Caki2 (cell line): ENCODE measurements around the gene HRH1. TPM values are rescaled to one million over a fixed set of nuclear protein-coding genes. Genes with fewer than 3 reads are reported as not detected.
"Not testable (repeated sequence)": the region's sequence is repeated elsewhere in the genome, so short reads cannot be mapped to it uniquely, and the experiment has no call there.

Experiments used
- DNase-seq: peaks from one replicate; pipeline ENCODE4 v3.0.0-alpha.2; 2015; ENCODE audit warnings: low read depth
- in situ Hi-C: cut with HindIII; loops from 2 replicates; pipeline ENCODE4 v1.10.0; 2016; ENCODE audit warnings: low sequenced_read_pairs, low pct_unique_long_range_greater_than_20kb, mixed read lengths
- total RNA-seq: library from RNA; depleted of rRNA; stranded (reverse); fragments of >200 nt; shearing (Covaris generic); gene quantifications from 2 replicates; pipeline ENCODE4 v1.2.3, GENCODE V29; 2014; ENCODE audit warnings: low replicate concordance

Gene HRH1
- total RNA-seq, 1 experiment from 2014 or later, result 9.4 TPM

- in situ Hi-C loops, result no loop called here
- no peak for DNase-seq
Measured at GRCh38 chr3:11248596-11248995, 94.3 kb downstream of the HRH1 start.

GRCh38 chr3:11250902-11251806 is 96.9 kb downstream of the HRH1 start:
- in situ Hi-C loops, result no loop called here
- no peak for DNase-seq

GRCh38 chr3:11251807-11252176 is 97.5 kb downstream of the HRH1 start:
- in situ Hi-C loops, result no loop called here
- DNase-seq, result no peak

GRCh38 chr3:11254876-11255275 is 100.6 kb downstream of the HRH1 start:
- in situ Hi-C loops, result no loop called here
- DNase-seq, result no peak

GRCh38 chr3:11255537-11255936 is 101.2 kb downstream of the HRH1 start:
- in situ Hi-C loops, DNase-seq: not testable (repeated sequence)

- in situ Hi-C loops, result no loop called here
- no peak for DNase-seq
Measured at GRCh38 chr3:11258958-11259357, 104.7 kb downstream of the HRH1 start.

GRCh38 chr3:11260460-11260859 is 106.2 kb downstream of the HRH1 start:
- in situ Hi-C loops, result no loop called here
- no peak for DNase-seq

GRCh38 chr3:11269007-11269406 is 114.7 kb downstream of the HRH1 start:
- in situ Hi-C loops, result no loop called here

GRCh38 chr3:11271986-11272904 is 118.0 kb downstream of the HRH1 start, which contains the start of gene ATG7:
ATG7 (plus strand) TSS chr3:11272397; CDS start chr3:11298696, 26,299 bp downstream.
- DNase-seq, result peak; percentile 89
- in situ Hi-C loops, result no loop called here

More at GRCh38 chr3:11269007-11269406, 114.7 kb downstream of the HRH1 start:
- no peak for DNase-seq

GRCh38 chr3:11272906-11273574 is 118.7 kb downstream of the HRH1 start:
- in situ Hi-C loops, result no loop called here
- DNase-seq, result no peak

GRCh38 chr3:11273891-11274291 is 119.6 kb downstream of the HRH1 start:
- DNase-seq, result no peak
- in situ Hi-C loops, result no loop called here

GRCh38 chr3:11274566-11275142 is 120.4 kb downstream of the HRH1 start:
- in situ Hi-C loops, result no loop called here

GRCh38 chr3:11275926-11276325 is 121.6 kb downstream of the HRH1 start:
- in situ Hi-C loops, result no loop called here
- DNase-seq, result no peak

More at GRCh38 chr3:11274566-11275142, 120.4 kb downstream of the HRH1 start:
- no peak for DNase-seq

GRCh38 chr3:11276901-11277300 is 122.6 kb downstream of the HRH1 start:
- DNase-seq, result no peak
- in situ Hi-C loops, result no loop called here

GRCh38 chr3:11282250-11283138 is 128.2 kb downstream of the HRH1 start:
- DNase-seq, result no peak
- in situ Hi-C loops, result no loop called here

GRCh38 chr3:11283139-11283475 is 128.8 kb downstream of the HRH1 start:
- DNase-seq, result no peak

GRCh38 chr3:11284011-11284410 is 129.7 kb downstream of the HRH1 start:
- no peak for DNase-seq
- in situ Hi-C loops, result no loop called here

More at GRCh38 chr3:11283139-11283475, 128.8 kb downstream of the HRH1 start:
- in situ Hi-C loops, result no loop called here
